Right lobe of liver (tissue), 4 donors: ENCODE measurements around the gene ERN1.

Experiments
- POLR2A ChIP-seq: fragments of 450-650 bp; IDR thresholded peaks from one replicate; pipeline ENCODE4 v1.6.1; 2017; ENCODE audit warnings: antibody characterized with exemption, mild to moderate bottlenecking
- TF ChIP-seq, protein P1 (sequence below), 4 donors: fragments of 200-600 bp in 3 of 4; fragments of 450-650 bp in 1 of 4; IDR thresholded peaks; one replicate each; pipeline versions ENCODE4 v1.5.1 to v1.8.0; 2016 to 2022; ENCODE audit warnings: antibody characterized with exemption in 4 of 4, mild to moderate bottlenecking in 2 of 4
- donor health status: DM: no; HTN: no; CAD: no.
- donor health status: DM: no; HTN: no; CAD: no.
- donor health status: DM: no; HTN: yes; CAD: no.

GRCh38 chr17:64166876-64167275, 36.9 kb upstream of the ERN1 start:
- TF ChIP-seq, protein P1, sequence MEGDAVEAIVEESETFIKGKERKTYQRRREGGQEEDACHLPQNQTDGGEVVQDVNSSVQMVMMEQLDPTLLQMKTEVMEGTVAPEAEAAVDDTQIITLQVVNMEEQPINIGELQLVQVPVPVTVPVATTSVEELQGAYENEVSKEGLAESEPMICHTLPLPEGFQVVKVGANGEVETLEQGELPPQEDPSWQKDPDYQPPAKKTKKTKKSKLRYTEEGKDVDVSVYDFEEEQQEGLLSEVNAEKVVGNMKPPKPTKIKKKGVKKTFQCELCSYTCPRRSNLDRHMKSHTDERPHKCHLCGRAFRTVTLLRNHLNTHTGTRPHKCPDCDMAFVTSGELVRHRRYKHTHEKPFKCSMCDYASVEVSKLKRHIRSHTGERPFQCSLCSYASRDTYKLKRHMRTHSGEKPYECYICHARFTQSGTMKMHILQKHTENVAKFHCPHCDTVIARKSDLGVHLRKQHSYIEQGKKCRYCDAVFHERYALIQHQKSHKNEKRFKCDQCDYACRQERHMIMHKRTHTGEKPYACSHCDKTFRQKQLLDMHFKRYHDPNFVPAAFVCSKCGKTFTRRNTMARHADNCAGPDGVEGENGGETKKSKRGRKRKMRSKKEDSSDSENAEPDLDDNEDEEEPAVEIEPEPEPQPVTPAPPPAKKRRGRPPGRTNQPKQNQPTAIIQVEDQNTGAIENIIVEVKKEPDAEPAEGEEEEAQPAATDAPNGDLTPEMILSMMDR (IDR thresholded peaks at IDR 0.05): no peak
- no peak for TF ChIP-seq POLR2A
